Neural cell (in vitro differentiated cells): ENCODE data around the gene AGPAT3. TPM values are rescaled to one million over a fixed set of nuclear protein-coding genes. Genes with fewer than 3 reads are reported as not detected.

Experiments used
- H2AFZ ChIP-seq: fragments of 200-600, 300-800 bp; sonication (generic), shearing (Covaris generic); 2 replicates; pipeline ENCODE4 v1.6.0; 2014; ENCODE audit warnings: low read depth, mild to moderate bottlenecking, antibody characterized with exemption, low read length, moderate library complexity
- H3F3A ChIP-seq: fragments of 200-600 bp; shearing (Covaris generic); 2 replicates; pipeline ENCODE4 v1.6.1; 2016; ENCODE audit warnings: mild to moderate bottlenecking, moderate library complexity, mixed read lengths, antibody characterized with exemption, low read length; ENCODE audit not compliant: insufficient read depth, poor library complexity, severe bottlenecking
- H3K27ac ChIP-seq: fragments of 200-600, 300-800 bp; sonication (generic), shearing (Covaris generic); 2 replicates; pipeline ENCODE4 v1.5.1; 2014; ENCODE audit warnings: mild to moderate bottlenecking, low read length, moderate library complexity
- H3K27me3 ChIP-seq: fragments of 300-800, 200-600 bp; sonication (generic), shearing (Covaris generic); 2 replicates; pipeline ENCODE4 v1.6.0; 2014; ENCODE audit warnings: mild to moderate bottlenecking, low read depth, low read length, moderate library complexity; ENCODE audit not compliant: insufficient read depth
- H3K36me3 ChIP-seq: fragments of 300-800, 200-600 bp; sonication (generic), shearing (Covaris generic); 2 replicates; pipeline ENCODE4 v1.5.1; 2014; ENCODE audit warnings: mild to moderate bottlenecking, antibody characterized with exemption, low read length, moderate library complexity; ENCODE audit not compliant: insufficient read depth
- H3K4me2 ChIP-seq: fragments of 300-800, 200-600 bp; sonication (generic), shearing (Covaris generic); 2 replicates; pipeline ENCODE4 v1.6.0; 2014; ENCODE audit warnings: mild to moderate bottlenecking, low read length
- H3K4me3 ChIP-seq: fragments of 300-800, 200-600 bp; sonication (generic), shearing (Covaris generic); 2 replicates; pipeline ENCODE4 v1.5.1; 2014; ENCODE audit warnings: mild to moderate bottlenecking, low read length, moderate library complexity
- H3K79me2 ChIP-seq: fragments of 200-600 bp; shearing (Covaris generic); replicated peaks from 2 replicates; pipeline ENCODE4 v1.6.0; 2014; ENCODE audit warnings: mild to moderate bottlenecking, low read length, moderate library complexity; ENCODE audit not compliant: insufficient read depth
- H3K9ac ChIP-seq: fragments of 300-800, 200-600 bp; sonication (generic), shearing (Covaris generic); 2 replicates; pipeline ENCODE4 v1.6.1; 2016; ENCODE audit warnings: mild to moderate bottlenecking, low read length, mixed read lengths
- H3K9me2 ChIP-seq: fragments of 200-600 bp; shearing (Covaris generic); 2 replicates; pipeline ENCODE4 v1.6.1; 2016; ENCODE audit warnings: mild to moderate bottlenecking, low read length, mixed read lengths; ENCODE audit not compliant: insufficient read depth
- H3K9me3 ChIP-seq: fragments of 200-600, 300-800 bp; sonication (generic), shearing (Covaris generic); 2 replicates; pipeline ENCODE4 v1.6.1; 2016; ENCODE audit warnings: mild to moderate bottlenecking, mixed run types, low read length, moderate library complexity, mixed read lengths
- H4K20me1 ChIP-seq: fragments of 200-600 bp; shearing (Covaris generic); 2 replicates; pipeline ENCODE4 v1.6.1; 2016; ENCODE audit warnings: mild to moderate bottlenecking, mixed run types; ENCODE audit not compliant: insufficient read depth
- EP300 ChIP-seq: fragments of 450-650 bp; conservative IDR thresholded peaks from 2 replicates; pipeline ENCODE4 v1.6.1; 2014; ENCODE audit warnings: antibody characterized with exemption, mild to moderate bottlenecking, moderate library complexity; ENCODE audit not compliant: poor library complexity, severe bottlenecking
- EZH2 ChIP-seq: fragments of 200-600, 300-800 bp; shearing (Covaris generic), sonication (generic); IDR thresholded peaks from 2 replicates; pipeline ENCODE4 v1.6.1; 2014; ENCODE audit warnings: antibody characterized with exemption, low read length, borderline replicate concordance, mild to moderate bottlenecking; ENCODE audit not compliant: insufficient read depth, poor library complexity, severe bottlenecking
- MXI1 ChIP-seq: fragments of 450-650 bp; conservative IDR thresholded peaks from 2 replicates; pipeline ENCODE4 v1.6.1; 2014; ENCODE audit warnings: antibody characterized with exemption, mild to moderate bottlenecking; ENCODE audit not compliant: poor library complexity, severe bottlenecking
- POLR2AphosphoS5 ChIP-seq: IDR thresholded peaks from 2 replicates; pipeline ENCODE4 v1.6.1; 2012
- RAD21 ChIP-seq: fragments of 450-650 bp; conservative IDR thresholded peaks from 2 replicates; pipeline ENCODE4 v1.6.1; 2014; ENCODE audit warnings: antibody characterized with exemption, mild to moderate bottlenecking, moderate library complexity
- SMC3 ChIP-seq: fragments of 450-650 bp; conservative IDR thresholded peaks from 2 replicates; pipeline ENCODE4 v1.6.1; 2014; ENCODE audit warnings: antibody characterized with exemption, mild to moderate bottlenecking, moderate library complexity; ENCODE audit not compliant: poor library complexity
- TAF1 ChIP-seq: IDR thresholded peaks from 2 replicates; pipeline ENCODE4 v1.6.1; 2012; ENCODE audit warnings: low read depth
- polyA plus RNA-seq: library from polyadenylated mRNA; depleted of rRNA; stranded (reverse); fragments of >200 nt; gene quantifications from 2 replicates; pipeline ENCODE4 v1.2.3, GENCODE V29; 2014
- TF ChIP-seq, protein P1 (sequence below): IDR thresholded peaks from 2 replicates; pipeline ENCODE4 v1.6.1; 2012; ENCODE audit warnings: borderline replicate concordance
- TF ChIP-seq, protein P2 (sequence below): fragments of 450-650 bp; IDR thresholded peaks from 2 replicates; pipeline ENCODE4 v1.5.1; 2014; ENCODE audit warnings: antibody characterized with exemption, mild to moderate bottlenecking, moderate library complexity; ENCODE audit not compliant: poor library complexity, severe bottlenecking

Gene AGPAT3
- polyA plus RNA-seq, 1 donor from 2014 or later, result 8.4 TPM

DNA sequence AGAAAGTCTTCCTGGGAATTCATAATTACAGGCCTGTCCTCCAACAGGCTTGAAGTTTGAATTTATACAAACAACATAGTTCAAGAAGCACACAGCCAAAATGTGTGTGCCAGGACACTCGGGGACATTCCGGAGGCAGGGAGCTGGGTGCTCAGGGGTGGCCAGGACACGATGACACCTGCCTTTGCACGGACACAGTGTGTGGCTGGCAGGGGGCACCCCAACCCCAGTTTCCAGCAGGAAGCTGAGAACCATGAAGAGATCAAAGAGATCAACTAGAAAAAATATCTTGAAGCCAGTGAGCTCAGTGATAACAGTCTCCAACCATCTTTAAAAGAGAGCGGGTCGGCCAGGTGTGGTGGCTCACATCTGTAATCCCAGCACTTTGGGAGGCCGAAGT is 114.6 kb downstream of the AGPAT3 start:
- Histone ChIP-seq H3F3A (no peaks in the 10 kb centered on the region), H3K9me3 (no peaks in the 10 kb centered on the region), H3K79me2 (no peaks in the 10 kb centered on the region), H3K9ac (no peak overlapping the region), H3K36me3 (no peaks in the 10 kb centered on the region), H2AFZ (no peak overlapping the region), H3K9me2 (no peaks in the 10 kb centered on the region), H3K27me3 (no peaks in the 10 kb centered on the region), H4K20me1 (no peaks in the 10 kb centered on the region), H3K27ac (no peak overlapping the region), H3K4me3 (no peak overlapping the region), H3K4me2 (no peak overlapping the region)
- TF ChIP-seq MXI1 (no peak), POLR2AphosphoS5 (no peak), EZH2 (no peak)
- TF ChIP-seq, protein P1, sequence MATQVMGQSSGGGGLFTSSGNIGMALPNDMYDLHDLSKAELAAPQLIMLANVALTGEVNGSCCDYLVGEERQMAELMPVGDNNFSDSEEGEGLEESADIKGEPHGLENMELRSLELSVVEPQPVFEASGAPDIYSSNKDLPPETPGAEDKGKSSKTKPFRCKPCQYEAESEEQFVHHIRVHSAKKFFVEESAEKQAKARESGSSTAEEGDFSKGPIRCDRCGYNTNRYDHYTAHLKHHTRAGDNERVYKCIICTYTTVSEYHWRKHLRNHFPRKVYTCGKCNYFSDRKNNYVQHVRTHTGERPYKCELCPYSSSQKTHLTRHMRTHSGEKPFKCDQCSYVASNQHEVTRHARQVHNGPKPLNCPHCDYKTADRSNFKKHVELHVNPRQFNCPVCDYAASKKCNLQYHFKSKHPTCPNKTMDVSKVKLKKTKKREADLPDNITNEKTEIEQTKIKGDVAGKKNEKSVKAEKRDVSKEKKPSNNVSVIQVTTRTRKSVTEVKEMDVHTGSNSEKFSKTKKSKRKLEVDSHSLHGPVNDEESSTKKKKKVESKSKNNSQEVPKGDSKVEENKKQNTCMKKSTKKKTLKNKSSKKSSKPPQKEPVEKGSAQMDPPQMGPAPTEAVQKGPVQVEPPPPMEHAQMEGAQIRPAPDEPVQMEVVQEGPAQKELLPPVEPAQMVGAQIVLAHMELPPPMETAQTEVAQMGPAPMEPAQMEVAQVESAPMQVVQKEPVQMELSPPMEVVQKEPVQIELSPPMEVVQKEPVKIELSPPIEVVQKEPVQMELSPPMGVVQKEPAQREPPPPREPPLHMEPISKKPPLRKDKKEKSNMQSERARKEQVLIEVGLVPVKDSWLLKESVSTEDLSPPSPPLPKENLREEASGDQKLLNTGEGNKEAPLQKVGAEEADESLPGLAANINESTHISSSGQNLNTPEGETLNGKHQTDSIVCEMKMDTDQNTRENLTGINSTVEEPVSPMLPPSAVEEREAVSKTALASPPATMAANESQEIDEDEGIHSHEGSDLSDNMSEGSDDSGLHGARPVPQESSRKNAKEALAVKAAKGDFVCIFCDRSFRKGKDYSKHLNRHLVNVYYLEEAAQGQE, result no peak

DNA sequence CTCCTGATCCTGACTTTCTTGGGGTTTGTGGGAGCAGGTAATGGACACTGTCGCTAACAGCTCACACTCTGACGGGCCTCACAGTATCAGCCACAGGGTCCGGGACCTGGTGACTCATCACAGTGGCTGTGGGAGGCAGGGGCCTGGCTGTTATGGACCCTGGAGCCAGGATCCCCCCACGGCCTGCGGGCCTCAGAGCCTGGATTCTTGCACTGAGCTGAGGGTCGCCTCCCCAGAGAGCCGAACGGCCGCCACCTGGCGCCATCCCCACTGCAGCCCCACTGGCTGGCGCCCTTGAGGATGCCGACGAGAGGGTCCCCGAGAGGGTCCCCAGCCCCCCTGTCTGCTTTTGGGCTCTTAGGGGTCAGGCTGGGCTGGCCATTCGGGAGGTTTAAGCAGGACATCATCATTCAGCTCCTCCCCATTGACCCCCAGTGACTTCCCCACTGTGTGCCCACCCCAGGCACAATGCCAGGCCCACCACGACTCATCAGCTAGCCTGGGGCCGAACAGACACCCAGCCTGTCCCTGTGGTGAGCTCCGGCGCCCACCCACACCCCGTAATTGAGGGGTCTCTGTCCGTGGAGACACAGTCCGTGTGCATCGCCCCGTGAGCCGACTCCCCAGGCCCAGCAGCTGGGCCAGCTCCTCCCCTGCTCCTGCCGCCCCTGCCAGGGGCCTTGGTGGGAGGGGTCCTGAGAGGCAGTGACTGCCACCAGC is 116.3 kb downstream of the AGPAT3 start:
- no peaks in the 10 kb centered on the region for H3K79me2 ChIP-seq
- H4K20me1 ChIP-seq, result no peaks in the 10 kb centered on the region
- TF ChIP-seq EZH2, result no peak
- TF ChIP-seq MXI1, result no peak
- TF ChIP-seq RAD21, result no peak
- no peak for TF ChIP-seq POLR2AphosphoS5
- TF ChIP-seq, protein P1, result no peak
- TF ChIP-seq SMC3, result no peak
- no peak for TF ChIP-seq EP300
- TF ChIP-seq, protein P2, sequence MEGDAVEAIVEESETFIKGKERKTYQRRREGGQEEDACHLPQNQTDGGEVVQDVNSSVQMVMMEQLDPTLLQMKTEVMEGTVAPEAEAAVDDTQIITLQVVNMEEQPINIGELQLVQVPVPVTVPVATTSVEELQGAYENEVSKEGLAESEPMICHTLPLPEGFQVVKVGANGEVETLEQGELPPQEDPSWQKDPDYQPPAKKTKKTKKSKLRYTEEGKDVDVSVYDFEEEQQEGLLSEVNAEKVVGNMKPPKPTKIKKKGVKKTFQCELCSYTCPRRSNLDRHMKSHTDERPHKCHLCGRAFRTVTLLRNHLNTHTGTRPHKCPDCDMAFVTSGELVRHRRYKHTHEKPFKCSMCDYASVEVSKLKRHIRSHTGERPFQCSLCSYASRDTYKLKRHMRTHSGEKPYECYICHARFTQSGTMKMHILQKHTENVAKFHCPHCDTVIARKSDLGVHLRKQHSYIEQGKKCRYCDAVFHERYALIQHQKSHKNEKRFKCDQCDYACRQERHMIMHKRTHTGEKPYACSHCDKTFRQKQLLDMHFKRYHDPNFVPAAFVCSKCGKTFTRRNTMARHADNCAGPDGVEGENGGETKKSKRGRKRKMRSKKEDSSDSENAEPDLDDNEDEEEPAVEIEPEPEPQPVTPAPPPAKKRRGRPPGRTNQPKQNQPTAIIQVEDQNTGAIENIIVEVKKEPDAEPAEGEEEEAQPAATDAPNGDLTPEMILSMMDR, result no peak
- no peak for TF ChIP-seq TAF1
- no peak overlapping the region for H3K9ac ChIP-seq
- no peaks in the 10 kb centered on the region for H3K9me3 ChIP-seq
- H3K27me3 ChIP-seq, result no peaks in the 10 kb centered on the region
- H3K9me2 ChIP-seq, result no peaks in the 10 kb centered on the region
- no peaks in the 10 kb centered on the region for H3K36me3 ChIP-seq
- no peak overlapping the region for H3K4me2 ChIP-seq
- no peak overlapping the region for H3K27ac ChIP-seq
- no peaks in the 10 kb centered on the region for H3F3A ChIP-seq
- no peak overlapping the region for H2AFZ ChIP-seq
- no peak overlapping the region for H3K4me3 ChIP-seq
